Stimulated activated CD8-positive, alpha-beta memory T cell treated with anti-CD3 and anti-CD28 coated beads, Interleukin-12 subunit alpha, Interleukin-12 subunit beta, amount 100 ng/mL, for 24 hours (primary cell): ENCODE data around the gene MORN5.
A peak's percentile ranks its signal among the peaks of the same experiment; 100 is the strongest.
"Not testable (repeated sequence)": the region's sequence is repeated elsewhere in the genome, so short reads cannot be mapped to it uniquely, and the experiment has no call there.

Experiments
- DNase-seq: peaks from one replicate; pipeline ENCODE4 v3.0.0-alpha.2; 2020; ENCODE audit errors: extremely low read depth

Gene MORN5

GRCh38 chr9:122159026-122159924 lies at the start of gene MORN5, which contains the start of gene NDUFA8:
MORN5 (plus strand) TSS chr9:122159908; CDS start chr9:122159973, 65 bp downstream.
NDUFA8 (minus strand) TSS chr9:122159779; CDS start chr9:122159677, 102 bp downstream.
- peak; percentile 88 for DNase-seq

GRCh38 chr9:122110100-122110833 lies 49.4 kb upstream of the MORN5 start:
- no peak for DNase-seq

GRCh38 chr9:122111413-122112085 lies 48.2 kb upstream of the MORN5 start:
- DNase-seq: no peak

- DNase-seq: no peak
Observed at GRCh38 chr9:122112238-122112637, 47.5 kb upstream of the MORN5 start.

- DNase-seq: no peak
Observed at GRCh38 chr9:122113574-122113973, 46.1 kb upstream of the MORN5 start.

GRCh38 chr9:122115176-122116035 lies 44.3 kb upstream of the MORN5 start:
- no peak for DNase-seq

GRCh38 chr9:122116040-122116439 lies 43.7 kb upstream of the MORN5 start:
- no peak for DNase-seq

GRCh38 chr9:122116448-122117173 lies 43.1 kb upstream of the MORN5 start:
- no peak for DNase-seq

- DNase-seq: not testable (repeated sequence)
Observed at GRCh38 chr9:122117241-122117640, 42.5 kb upstream of the MORN5 start.

GRCh38 chr9:122118343-122119165 lies 41.2 kb upstream of the MORN5 start:
- DNase-seq: no peak

- DNase-seq: no peak
Observed at GRCh38 chr9:122119166-122119521, 40.6 kb upstream of the MORN5 start.

- no peak for DNase-seq
Observed at GRCh38 chr9:122119721-122120120, 40.0 kb upstream of the MORN5 start.

GRCh38 chr9:122120316-122121071 lies 39.2 kb upstream of the MORN5 start:
- no peak for DNase-seq

GRCh38 chr9:122121391-122121790 lies 38.3 kb upstream of the MORN5 start:
- no peak for DNase-seq

- no peak for DNase-seq
Observed at GRCh38 chr9:122121931-122122330, 37.8 kb upstream of the MORN5 start.

- DNase-seq: no peak
Observed at GRCh38 chr9:122122468-122122867, 37.2 kb upstream of the MORN5 start.

GRCh38 chr9:122122903-122123632 lies 36.6 kb upstream of the MORN5 start:
- peak; percentile 22 for DNase-seq

GRCh38 chr9:122124048-122124447 lies 35.7 kb upstream of the MORN5 start:
- no peak for DNase-seq
